Activated CD8-positive, alpha-beta memory T cell treated with anti-CD3 and anti-CD28 coated beads, Interleukin-2, amount 50 U/mL, for 1 hour (primary cell): ENCODE results near the gene SLC6A5.

Experiments
- DNase-seq: peaks from one replicate; pipeline ENCODE4 v3.0.0-alpha.2; 2020; ENCODE audit errors: extremely low read depth

The SLC6A5 gene

DNA sequence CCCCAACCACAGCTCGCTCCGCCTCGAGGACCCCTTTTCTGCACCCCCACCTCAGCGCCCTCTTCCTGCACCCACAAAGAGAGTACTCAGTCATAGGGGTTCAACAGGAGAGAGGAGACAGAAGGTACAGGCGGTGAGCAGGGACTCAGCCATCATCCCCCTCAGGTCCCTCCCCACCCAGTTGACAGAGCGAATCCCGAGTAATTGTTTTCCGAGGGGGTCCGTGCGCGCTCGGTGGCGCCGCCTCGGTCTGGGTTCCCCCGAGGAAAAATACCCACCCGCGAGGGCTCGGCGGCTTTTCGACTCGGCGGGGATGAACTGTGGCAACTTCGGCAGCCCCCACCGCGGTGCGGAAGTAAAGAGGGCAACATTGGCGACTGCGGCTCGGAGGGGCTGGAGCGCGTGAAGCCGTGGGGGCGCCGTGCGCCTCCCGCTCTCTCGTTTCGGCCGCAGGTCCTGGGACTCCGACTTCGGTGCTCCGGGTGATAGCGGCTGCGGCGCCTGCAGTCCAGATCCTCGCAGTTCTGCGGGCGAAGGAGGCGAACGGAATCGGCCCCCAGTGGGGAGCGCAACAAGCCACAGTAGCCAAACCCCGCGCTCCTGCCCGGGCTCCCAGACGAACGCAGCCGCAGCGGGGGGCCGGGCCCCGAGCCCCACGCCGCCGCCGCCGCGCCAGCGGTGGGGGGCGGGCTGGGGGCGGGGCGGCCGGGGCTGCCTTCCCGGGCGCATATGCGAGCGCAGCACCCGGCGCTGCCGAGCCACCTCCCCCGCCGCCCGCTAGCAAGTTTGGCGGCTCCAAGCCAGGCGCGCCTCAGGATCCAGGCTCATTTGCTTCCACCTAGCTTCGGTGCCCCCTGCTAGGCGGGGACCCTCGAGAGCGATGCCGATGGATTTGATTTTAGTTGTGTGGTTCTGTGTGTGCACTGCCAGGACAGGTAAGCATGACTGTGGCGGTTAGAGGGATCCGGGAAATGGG is 69.7 kb downstream of the SLC6A5 start, which contains the start of gene NELL1:
NELL1 (plus strand) TSS at position 743 of the 976 bp plus-strand sequence.
- DNase-seq, result no peak

DNA sequence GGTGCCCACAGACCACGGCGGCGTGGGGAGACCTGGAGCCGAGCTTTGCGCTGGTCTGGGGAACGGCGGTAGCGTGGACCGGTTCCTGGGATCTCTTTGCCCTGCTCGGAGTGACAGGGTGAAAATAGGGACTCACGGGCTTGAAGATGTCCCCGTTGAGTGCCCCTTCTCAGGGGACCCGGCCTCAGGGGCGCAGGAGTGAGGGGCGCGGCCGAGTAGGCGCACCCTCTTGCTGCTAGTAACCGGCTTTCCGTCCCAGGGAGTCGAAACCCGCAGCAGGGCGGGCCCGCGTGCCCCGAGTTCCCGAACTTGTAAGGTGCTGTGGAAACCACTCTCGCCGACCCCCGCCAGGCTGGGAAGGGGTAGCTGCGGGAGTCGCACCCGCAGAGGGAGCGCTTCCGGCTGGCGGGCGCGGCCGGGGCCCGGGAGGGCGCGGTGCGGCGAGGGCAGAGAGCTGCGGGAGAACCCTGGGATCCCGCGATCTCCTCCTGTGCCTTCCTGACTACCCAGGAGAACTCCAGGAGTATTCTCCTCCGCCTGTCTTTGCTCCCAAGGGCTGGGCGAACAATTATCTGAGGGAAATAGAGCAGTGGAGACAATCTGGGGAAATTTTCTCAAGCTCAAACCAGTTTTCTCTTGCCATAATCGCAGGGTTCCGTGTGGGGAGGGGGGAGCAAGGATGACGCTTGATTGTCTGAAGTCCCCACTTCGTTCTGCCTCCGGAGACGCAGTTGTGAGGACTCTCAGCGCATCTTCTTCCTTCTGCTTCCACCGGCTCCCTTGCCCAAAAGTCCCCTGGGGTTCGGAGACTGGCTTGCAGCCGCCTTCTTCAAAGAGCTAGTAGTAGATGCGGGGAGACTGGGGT is 70.6 kb downstream of the SLC6A5 start:
- no peak for DNase-seq

DNA sequence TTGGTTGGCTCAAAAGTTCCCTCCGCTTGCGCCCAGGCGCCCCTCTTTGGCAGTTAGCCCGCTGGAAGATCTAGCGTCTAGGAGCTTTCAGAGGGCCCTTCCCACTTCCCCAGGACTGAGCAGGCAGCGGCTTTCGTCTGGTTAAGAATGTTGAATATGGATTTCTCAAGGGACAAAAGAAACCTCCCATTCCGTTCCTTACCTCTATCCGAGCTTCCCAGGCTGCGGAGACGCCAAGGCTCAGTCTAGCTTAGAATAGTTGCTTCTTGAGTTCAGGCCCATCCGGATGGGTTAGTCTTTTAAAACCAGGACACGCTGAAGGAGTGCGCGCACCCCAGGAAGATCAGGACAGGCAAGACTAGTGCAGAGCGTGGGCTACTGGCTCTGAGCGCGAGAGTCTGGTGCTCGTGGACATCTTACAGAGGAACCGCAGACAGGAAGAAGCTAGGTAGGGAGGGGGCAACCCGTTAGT is 71.6 kb downstream of the SLC6A5 start:
- DNase-seq, result no peak

DNA sequence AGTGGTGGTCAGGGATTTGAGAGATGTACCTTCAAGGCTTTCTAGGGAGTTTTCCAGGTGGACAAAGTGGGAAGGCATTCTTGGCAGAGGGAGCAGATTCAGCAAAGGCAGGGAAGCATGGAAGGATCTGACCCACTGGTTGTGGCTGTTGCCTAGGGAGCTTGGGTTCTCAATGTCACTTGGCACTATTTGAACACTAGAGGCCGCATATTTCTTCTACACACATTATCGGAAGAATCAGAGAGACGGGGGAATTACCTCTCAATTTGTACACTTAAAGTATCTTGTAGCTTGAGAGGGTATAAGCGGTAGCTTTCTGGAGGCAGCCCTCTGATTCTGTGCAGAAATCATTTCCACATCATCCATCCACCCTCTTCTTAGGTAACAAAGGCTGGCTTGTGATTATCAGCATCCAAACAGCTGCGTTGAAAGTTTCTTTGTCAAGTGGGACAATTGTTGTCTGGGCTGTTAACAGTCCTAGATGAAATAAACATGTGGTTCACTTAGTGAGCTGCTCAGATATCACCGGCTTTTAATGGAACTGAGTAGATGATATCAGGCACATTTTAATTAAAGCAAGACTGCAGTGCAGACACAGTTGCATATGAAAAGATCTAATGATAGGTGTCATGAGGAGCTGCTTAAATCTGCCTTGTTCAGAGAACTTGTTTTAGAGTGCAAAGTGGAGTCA is 72.6 kb downstream of the SLC6A5 start:
- no peak for DNase-seq

DNA sequence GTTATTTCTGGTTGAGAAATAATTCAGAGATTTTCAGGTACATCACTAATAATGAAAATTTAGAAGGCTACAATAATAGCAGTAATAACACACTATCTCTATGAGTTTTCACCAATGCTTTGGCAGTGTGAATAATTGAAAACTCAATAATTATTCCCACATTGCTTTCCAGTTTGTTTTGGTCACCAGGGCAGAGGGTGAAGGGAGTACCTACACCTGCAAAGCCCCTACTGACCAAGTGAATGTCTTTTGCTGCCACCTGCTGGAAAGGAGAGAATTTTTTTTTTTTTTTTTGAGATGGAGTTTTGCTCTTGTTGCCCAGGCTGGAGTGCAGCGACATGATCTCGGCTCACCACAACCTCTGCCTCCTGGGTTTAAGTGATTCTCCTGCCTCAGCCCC is 73.2 kb downstream of the SLC6A5 start:
- no peak for DNase-seq

DNA sequence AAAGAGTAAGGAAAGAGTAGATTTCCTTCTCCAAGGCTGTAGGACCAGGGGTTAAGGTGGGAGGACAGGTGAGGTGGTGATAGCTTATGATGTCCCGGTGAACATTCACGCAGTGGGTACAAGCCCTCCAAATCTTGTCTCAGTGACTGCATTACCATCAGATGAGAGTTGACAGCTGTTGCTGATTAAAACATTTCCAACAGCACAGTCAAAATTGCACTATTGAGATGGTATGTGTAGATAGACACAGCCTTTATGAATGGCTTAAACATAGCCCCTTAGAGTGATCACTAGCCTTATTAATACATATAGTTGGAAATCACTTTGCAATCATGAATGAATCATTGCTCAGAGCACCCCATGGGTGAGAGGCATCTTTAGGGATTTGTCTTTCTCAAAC is 77.2 kb downstream of the SLC6A5 start:
- no peak for DNase-seq

DNA sequence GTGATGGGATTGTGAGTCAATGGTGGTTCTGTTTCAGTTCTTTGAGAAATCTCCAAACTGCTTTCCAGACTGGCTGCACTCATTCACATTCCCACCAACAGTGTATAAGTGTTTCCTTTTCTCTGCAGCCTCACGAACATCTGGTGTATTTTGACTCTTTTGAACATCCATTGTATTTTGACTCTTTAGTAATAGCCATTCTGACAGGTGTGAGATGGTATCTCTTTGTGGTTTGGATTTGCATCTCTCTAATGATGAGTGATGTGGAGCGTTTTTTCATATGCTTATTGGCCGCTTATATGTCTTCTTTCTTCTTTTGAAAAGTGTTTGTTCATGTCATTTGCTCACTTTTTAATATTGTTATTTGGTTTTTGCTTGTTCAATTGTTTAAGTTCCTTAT is 89.4 kb downstream of the SLC6A5 start:
- DNase-seq, result no peak

DNA sequence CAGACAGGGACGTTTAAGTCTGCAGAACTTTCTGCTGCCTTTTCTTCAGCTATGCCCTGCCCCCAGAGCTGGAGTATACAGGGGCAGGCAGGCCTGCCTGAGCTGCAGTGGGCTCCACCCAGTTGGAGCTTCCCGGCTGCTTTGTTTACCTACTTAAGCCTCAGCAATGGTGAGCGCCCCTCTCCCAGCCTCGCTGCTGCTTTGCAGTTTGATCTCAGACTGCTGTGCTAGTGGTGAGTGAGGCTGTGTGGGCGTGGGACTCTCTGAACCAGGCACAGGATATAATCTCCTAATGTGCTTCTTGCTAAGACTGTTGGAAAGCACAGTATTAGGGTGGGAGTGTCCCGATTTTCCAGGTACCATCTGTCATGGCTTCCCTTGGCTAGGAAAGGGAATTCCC is 108.5 kb downstream of the SLC6A5 start:
- DNase-seq, result no peak
